GM12878 (cell line): ENCODE measurements around the gene IL4I1. TPM values are rescaled to one million over a fixed set of nuclear protein-coding genes. Genes with fewer than 3 reads are reported as not detected.

Experiments used
- ATAC-seq: fragments of 200-7000 bp; cut with Tn5 transposase; 3 replicates; pipeline ENCODE4 v1.9.1; 2020; ENCODE audit warnings: mild to moderate bottlenecking, moderate library complexity
- BruUV-seq: library from RNA; stranded (reverse); fragments of 400-500 nt; replicated peaks from 2 replicates; lab custom pipeline; 2021; lab: Mats Ljungman, UMichigan
- CTCF ChIA-PET: fragments of 300-600 bp; sonication (Branson Sonifier 250); formaldehyde crosslinking; extraction: SDS; loops from one replicate; lab custom pipeline; 2021; ENCODE audit warnings: inconsistent platforms; lab: Yijun Ruan, JAX
- POLR2A ChIA-PET: fragments of 350-600 bp; formaldehyde crosslinking; extraction: SDS; loops from one replicate; lab custom pipeline; 2021; ENCODE audit warnings: inconsistent platforms; lab: Charles Lee
- RAD21 ChIA-PET: fragments of 300-600 bp; sonication (Branson Sonifier 250); formaldehyde crosslinking; loops from one replicate; lab custom pipeline; 2023; ENCODE audit warnings: antibody characterized with exemption; ENCODE audit not compliant: unreplicated experiment; lab: Charles Lee
- SMC1A ChIA-PET: fragments of 300-600 bp; sonication (Branson Sonifier 250); formaldehyde crosslinking; loops from one replicate; lab custom pipeline; 2023; ENCODE audit not compliant: unreplicated experiment, uncharacterized antibody; lab: Charles Lee
- DNase-seq: peaks from one replicate; pipeline ENCODE4 v3.0.0-alpha.2; 2011; ENCODE audit warnings: low read depth, low spot score
- FAIRE-seq: peaks from 3 replicates; lab custom pipeline; 2011; peaks lifted over from hg19 to GRCh38; lab: Jason Lieb, UNC
- H2AFZ ChIP-seq: 2 replicates; pipeline ENCODE4 v1.6.0; 2011; ENCODE audit warnings: low read depth, low read length, control low read depth; ENCODE audit not compliant: control insufficient read depth
- H3K27ac ChIP-seq: 2 replicates; pipeline ENCODE4 v1.5.1; 2011; ENCODE audit warnings: control low read depth; ENCODE audit not compliant: control insufficient read depth, insufficient read depth
- H3K27me3 ChIP-seq, 2 experiments: replicated peaks in 1 of 2; 2 replicates each; pipeline versions ENCODE4 v1.6.0 to v1.6.1; 2011; ENCODE audit warnings: low read length in 1 of 2; ENCODE audit not compliant: control insufficient read depth in 2 of 2, insufficient read depth in 2 of 2
- H3K36me3 ChIP-seq, 2 experiments: 2 replicates each; pipeline ENCODE4 v1.5.1; 2011; ENCODE audit warnings: low read length in 1 of 2; ENCODE audit not compliant: control insufficient read depth in 2 of 2, insufficient read depth in 2 of 2
- H3K4me1 ChIP-seq: 2 replicates; pipeline ENCODE4 v1.6.1; 2011; ENCODE audit warnings: mild to moderate bottlenecking, low read length, moderate library complexity, mixed read lengths; ENCODE audit not compliant: control insufficient read depth, insufficient read depth
- H3K4me2 ChIP-seq: 2 replicates; pipeline ENCODE4 v1.6.0; 2011; ENCODE audit warnings: control low read depth; ENCODE audit not compliant: control insufficient read depth, insufficient read depth
- H3K4me3 ChIP-seq: fragments of 200-600 bp; sonication (generic); 2 replicates; pipeline ENCODE4 v1.5.1; 2016
- H3K79me2 ChIP-seq: 2 replicates; pipeline ENCODE4 v1.6.0; 2011; ENCODE audit warnings: low read length; ENCODE audit not compliant: control insufficient read depth, insufficient read depth
- H3K9ac ChIP-seq: 2 replicates; pipeline ENCODE4 v1.8.0; 2011; ENCODE audit warnings: low read length, control low read depth, mixed read lengths; ENCODE audit not compliant: control insufficient read depth, insufficient read depth
- H3K9me3 ChIP-seq: replicated peaks from 3 replicates; pipeline ENCODE4 v1.5.1; 2011; ENCODE audit warnings: mild to moderate bottlenecking, low read length; ENCODE audit not compliant: control insufficient read depth, insufficient read depth
- H4K20me1 ChIP-seq: 2 replicates; pipeline ENCODE4 v1.6.0; 2011; ENCODE audit not compliant: control insufficient read depth, insufficient read depth
- EP300 ChIP-seq, 2 experiments: fragments of 150-350 bp in 1 of 2; IDR thresholded peaks; 2 replicates each; pipeline ENCODE4 v1.6.1; 2011 to 2012; ENCODE audit warnings: low read depth in 2 of 2, low read length in 2 of 2, borderline replicate concordance in 1 of 2, improper control_type of control experiment in 1 of 2, inconsistent platforms in 1 of 2; ENCODE audit not compliant: control insufficient read depth in 1 of 2
- FOXM1 ChIP-seq: IDR thresholded peaks from 2 replicates; pipeline ENCODE4 v1.6.1; 2012; ENCODE audit warnings: low read depth, mild to moderate bottlenecking, inconsistent platforms, low read length, moderate library complexity
- JUND ChIP-seq: IDR thresholded peaks from 2 replicates; pipeline ENCODE4 v1.6.1; 2012; ENCODE audit warnings: low read depth, mild to moderate bottlenecking, low read length, improper control_type of control experiment, moderate library complexity
- NFYB ChIP-seq: IDR thresholded peaks from 2 replicates; pipeline ENCODE4 v1.6.1; 2011; ENCODE audit warnings: low read depth, mild to moderate bottlenecking, low read length, improper control_type of control experiment, moderate library complexity; ENCODE audit not compliant: insufficient read depth
- NR2F1 ChIP-seq: fragments of 450-650 bp; conservative IDR thresholded peaks from 2 replicates; pipeline ENCODE4 v1.6.1; 2017; ENCODE audit warnings: mild to moderate bottlenecking
- RAD21 ChIP-seq: IDR thresholded peaks from 2 replicates; pipeline ENCODE4 v1.6.1; 2011; ENCODE audit warnings: mild to moderate bottlenecking, low read depth, low read length, moderate library complexity; ENCODE audit not compliant: insufficient read depth
- SMAD5 ChIP-seq: IDR thresholded peaks from 2 replicates; pipeline ENCODE4 v1.6.1; 2016; ENCODE audit warnings: antibody characterized with exemption, low read depth
- WGBS: methylation state at CpG from one replicate; pipeline ENCODE4 v1.1.6; 2016; ENCODE audit warnings: low lambda C conversion rate; ENCODE audit not compliant: insufficient replicate concordance, insufficient coverage; ENCODE audit errors: missing lambda C conversion rate; 5-methylcytosine and 5-hydroxymethylcytosine counted together
- in situ Hi-C: fragments of 300-500 bp; cut with MboI; formaldehyde crosslinking; loops from 9 replicates; pipeline ENCODE4 v1.14.3; 2018; ENCODE audit warnings: mixed read lengths
- intact Hi-C: fragments of 100-400 bp; cut with micrococcal nuclease; formaldehyde crosslinking; loops from one replicate; pipeline ENCODE4 v1.14.2; 2022; ENCODE audit not compliant: unreplicated experiment
- polyA plus RNA-seq, 11 experiments: library from polyadenylated mRNA; depleted of rRNA in 4 of 11; unstranded in 6 of 11; stranded (reverse) in 5 of 11; fragments of >200 nt; fragmentation: Nextera tagmentation in 4 of 11; fragmentation: Illumina TruSeq in 1 of 11; extraction: Ambion mirVana in 4 of 11; extraction: Trizol in 1 of 11; gene quantifications; 1 replicate in 1 of 11; 2 replicates in 10 of 11; pipeline versions ENCODE4 v1.2.1 to v1.2.3, GENCODE V29; 2011 to 2016; ENCODE audit warnings: inconsistent platforms in 2 of 11, missing spikeins in 2 of 11, low read depth in 1 of 11
- total RNA-seq, 4 experiments: library from RNA; depleted of rRNA in 3 of 4; stranded (reverse); fragments of >200 nt in 3 of 4; fragmentation: Illumina TruSeq in 1 of 4; extraction: Trizol in 1 of 4; gene quantifications; 2 replicates each; pipeline versions ENCODE4 v1.2.1 to v1.2.3, GENCODE V29; 2013 to 2021
- TF ChIP-seq, protein P1 (sequence below): fragments of 450-650 bp; IDR thresholded peaks from 2 replicates; pipeline ENCODE4 v1.6.1; 2016; ENCODE audit warnings: mild to moderate bottlenecking
- TF ChIP-seq, protein P2 (sequence below): fragments of 150-350 bp; IDR thresholded peaks from 2 replicates; pipeline ENCODE4 v1.6.1; 2014; ENCODE audit warnings: mild to moderate bottlenecking, low read depth, low read length

Gene IL4I1
- total and polyA plus RNA-seq, 10 of the 15 experiments (the other 5 are each of a cell fraction or from before 2014, with no cell fraction given) = 0.62 to 83.8 (median 42.8) TPM

DNA sequence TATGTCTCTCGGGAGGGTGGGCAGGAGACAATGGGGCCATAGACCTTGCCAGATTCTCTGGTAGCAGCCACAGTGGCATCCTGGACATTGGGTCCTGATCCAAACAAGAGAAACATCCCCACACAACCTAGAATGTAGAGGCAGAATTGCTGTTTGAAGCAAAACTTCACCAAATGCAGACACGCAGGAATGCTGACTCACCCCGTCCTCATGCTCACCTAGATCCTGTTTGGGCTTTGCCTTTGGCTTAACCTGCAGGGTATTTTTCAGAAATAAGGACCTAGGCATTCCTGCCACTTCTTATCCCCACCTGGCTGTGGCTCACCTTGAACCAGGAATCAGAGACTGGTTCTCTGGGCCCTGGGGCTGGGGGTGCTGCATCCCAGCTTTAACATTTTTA, 11.9 kb downstream of the IL4I1 start:
- no peak for DNase-seq
- H3K27me3 ChIP-seq = no peaks in the 10 kb centered on the region
- ChIA-PET POLR2A (interaction anchor here (0.6 kb wide), 1 partner anchor 208 kb away, joined by 3 read pairs; the partner anchor contains the start of gene PRMT1), RAD21 (no interaction called here), CTCF (interaction anchor here (1.1 kb wide), 1 partner anchor 9 kb away, joined by 3 read pairs; no protein-coding TSS in a partner anchor), SMC1A (interaction anchor here (1.0 kb wide), 1 partner anchor 34 kb away, joined by 3 read pairs; no protein-coding TSS in a partner anchor)
- H3K4me1 ChIP-seq = peaks cover 12% of the 10 kb centered on the region
- no peak for FAIRE-seq
- in situ Hi-C loops (loop anchor here (25.0 kb wide), 1 partner anchor 1247 kb away; the partner anchor contains the start of genes CA11 and DBP), intact Hi-C loops (no loop called here)
- no peaks in the 10 kb centered on the region for H4K20me1 ChIP-seq
- no peak overlapping the region for H3K9ac ChIP-seq
- H3K79me2 ChIP-seq = peaks cover 3% of the 10 kb centered on the region; the same call in 1 of the 2 replicates
- no peak overlapping the region for H3K27ac ChIP-seq
- BruUV-seq = no TSS peak
- peaks cover 8 to 16% of the 10 kb centered on the region in 2 experiments for H3K36me3 ChIP-seq
- no peak for ATAC-seq
- H3K9me3 ChIP-seq = no peaks in the 10 kb centered on the region; the same call in 2 of the 3 replicates
- H2AFZ ChIP-seq = no peak overlapping the region
- WGBS = 55% methylated on average over 3 of the region's 3 CpGs
- TF ChIP-seq, protein P1, sequence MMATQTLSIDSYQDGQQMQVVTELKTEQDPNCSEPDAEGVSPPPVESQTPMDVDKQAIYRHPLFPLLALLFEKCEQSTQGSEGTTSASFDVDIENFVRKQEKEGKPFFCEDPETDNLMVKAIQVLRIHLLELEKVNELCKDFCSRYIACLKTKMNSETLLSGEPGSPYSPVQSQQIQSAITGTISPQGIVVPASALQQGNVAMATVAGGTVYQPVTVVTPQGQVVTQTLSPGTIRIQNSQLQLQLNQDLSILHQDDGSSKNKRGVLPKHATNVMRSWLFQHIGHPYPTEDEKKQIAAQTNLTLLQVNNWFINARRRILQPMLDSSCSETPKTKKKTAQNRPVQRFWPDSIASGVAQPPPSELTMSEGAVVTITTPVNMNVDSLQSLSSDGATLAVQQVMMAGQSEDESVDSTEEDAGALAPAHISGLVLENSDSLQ = no peak
- TF ChIP-seq, protein P2, sequence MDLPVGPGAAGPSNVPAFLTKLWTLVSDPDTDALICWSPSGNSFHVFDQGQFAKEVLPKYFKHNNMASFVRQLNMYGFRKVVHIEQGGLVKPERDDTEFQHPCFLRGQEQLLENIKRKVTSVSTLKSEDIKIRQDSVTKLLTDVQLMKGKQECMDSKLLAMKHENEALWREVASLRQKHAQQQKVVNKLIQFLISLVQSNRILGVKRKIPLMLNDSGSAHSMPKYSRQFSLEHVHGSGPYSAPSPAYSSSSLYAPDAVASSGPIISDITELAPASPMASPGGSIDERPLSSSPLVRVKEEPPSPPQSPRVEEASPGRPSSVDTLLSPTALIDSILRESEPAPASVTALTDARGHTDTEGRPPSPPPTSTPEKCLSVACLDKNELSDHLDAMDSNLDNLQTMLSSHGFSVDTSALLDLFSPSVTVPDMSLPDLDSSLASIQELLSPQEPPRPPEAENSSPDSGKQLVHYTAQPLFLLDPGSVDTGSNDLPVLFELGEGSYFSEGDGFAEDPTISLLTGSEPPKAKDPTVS = no peak
- no peak for TF ChIP-seq SMAD5
- no peak for TF ChIP-seq EP300 (IDR thresholded peaks at IDR 0.05; ENCODE audit: borderline replicate concordance in 1 of 2, control insufficient read depth in 1 of 2, low read depth in 2 of 2, low read length in 2 of 2)
- TF ChIP-seq NFYB = no peak
- TF ChIP-seq JUND = no peak
- TF ChIP-seq NR2F1 = no peak
- no peak for TF ChIP-seq FOXM1
- no peak for TF ChIP-seq RAD21
- H3K4me3 ChIP-seq = no peak overlapping the region
- no peak overlapping the region for H3K4me2 ChIP-seq
